ENCODE results near the gene MSRB3.

DNA sequence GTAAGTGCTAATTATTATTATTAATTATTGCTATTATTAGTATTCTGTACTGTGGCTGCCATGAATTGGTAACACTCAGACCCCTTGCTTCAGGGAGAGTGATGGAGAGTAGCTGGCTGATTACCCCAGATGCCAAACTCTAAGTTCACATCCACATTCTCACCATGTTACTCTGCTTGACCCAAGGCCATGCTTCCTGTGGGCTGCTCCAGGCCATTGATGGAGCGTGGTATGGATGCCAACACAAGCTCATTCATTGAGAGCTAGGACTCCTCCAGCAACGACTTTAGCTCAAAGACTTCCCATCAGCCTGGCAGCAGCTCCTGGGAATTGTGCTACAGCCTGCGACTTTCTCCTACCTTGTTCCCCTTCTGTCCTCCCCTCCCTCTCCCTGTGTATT lies 233.4 kb downstream of the MSRB3 start:
- TF ChIP-seq, protein P1, sequence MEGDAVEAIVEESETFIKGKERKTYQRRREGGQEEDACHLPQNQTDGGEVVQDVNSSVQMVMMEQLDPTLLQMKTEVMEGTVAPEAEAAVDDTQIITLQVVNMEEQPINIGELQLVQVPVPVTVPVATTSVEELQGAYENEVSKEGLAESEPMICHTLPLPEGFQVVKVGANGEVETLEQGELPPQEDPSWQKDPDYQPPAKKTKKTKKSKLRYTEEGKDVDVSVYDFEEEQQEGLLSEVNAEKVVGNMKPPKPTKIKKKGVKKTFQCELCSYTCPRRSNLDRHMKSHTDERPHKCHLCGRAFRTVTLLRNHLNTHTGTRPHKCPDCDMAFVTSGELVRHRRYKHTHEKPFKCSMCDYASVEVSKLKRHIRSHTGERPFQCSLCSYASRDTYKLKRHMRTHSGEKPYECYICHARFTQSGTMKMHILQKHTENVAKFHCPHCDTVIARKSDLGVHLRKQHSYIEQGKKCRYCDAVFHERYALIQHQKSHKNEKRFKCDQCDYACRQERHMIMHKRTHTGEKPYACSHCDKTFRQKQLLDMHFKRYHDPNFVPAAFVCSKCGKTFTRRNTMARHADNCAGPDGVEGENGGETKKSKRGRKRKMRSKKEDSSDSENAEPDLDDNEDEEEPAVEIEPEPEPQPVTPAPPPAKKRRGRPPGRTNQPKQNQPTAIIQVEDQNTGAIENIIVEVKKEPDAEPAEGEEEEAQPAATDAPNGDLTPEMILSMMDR (IDR thresholded peaks at IDR 0.05): no peak
- no peak for TF ChIP-seq POLR2A (IDR thresholded peaks at IDR 0.05)

All from body of pancreas (tissue), 4 donors.